ENCODE measurements around the gene AK2. TPM values are rescaled to one million over a fixed set of nuclear protein-coding genes. Genes with fewer than 3 reads are reported as not detected.
A peak's percentile ranks its signal among the peaks of the same experiment; 100 is the strongest.

AK2 gene
- polyA plus RNA-seq, 3 donors: 68.8 to 180 (median 162) TPM

DNA sequence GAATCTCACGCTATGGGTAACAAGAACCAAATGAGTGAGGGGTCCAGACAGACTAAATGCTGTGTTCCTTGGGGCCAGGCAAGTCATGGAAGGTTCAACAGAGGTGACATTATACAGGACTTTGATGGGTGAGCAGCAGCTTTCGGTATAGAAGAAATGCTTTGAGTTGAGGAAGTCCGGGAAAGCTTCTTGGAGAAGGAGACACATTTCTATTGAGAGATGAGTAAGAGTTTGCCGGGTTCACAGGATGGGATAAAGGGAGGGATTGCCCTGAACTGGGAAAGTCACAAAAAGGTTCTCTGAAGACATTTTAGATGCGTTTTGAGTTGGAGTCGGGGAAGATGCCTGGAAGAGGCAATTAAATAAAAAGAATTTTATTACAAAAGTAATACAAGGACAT lies 43.7 kb upstream of the AK2 start:
- no peaks in the 10 kb centered on the region for H3K36me3 ChIP-seq (replicated peaks in 1 of 2; ENCODE audit: control insufficient read depth in 1 of 2, insufficient read depth in 2 of 2, low read length in 2 of 2)
- peaks cover 18% of the 10 kb centered on the region for H3K4me1 Mint-ChIP-seq
- peak overlapping the region in 2 of 7 donors; percentile 38 to 84 for H3K27ac Mint-ChIP-seq
- no peaks in the 10 kb centered on the region for H4K20me1 ChIP-seq (ENCODE audit: insufficient read depth, low read length)
- H3K9me3 Mint-ChIP-seq: peaks cover 0 to 13% (median 0%) of the 10 kb centered on the region in 7 donors
- DNase-seq: no peak
- H3K4me1 ChIP-seq (ENCODE audit: control insufficient read depth in 1 of 2, insufficient read depth in 2 of 2, low read length in 2 of 2): peaks cover 15 to 20% of the 10 kb centered on the region in 2 donors
- H3K9ac ChIP-seq (ENCODE audit: insufficient read depth, low read length, poor library complexity, severe bottlenecking): no peak overlapping the region
- peaks cover 18 to 38% of the 10 kb centered on the region in 2 donors for H3K27me3 ChIP-seq (ENCODE audit: control insufficient read depth in 2 of 2, insufficient read depth in 2 of 2, low read length in 2 of 2)
- peak overlapping the region in 2 of 3 experiments; percentile 60 to 80 for H3K4me3 ChIP-seq (replicated peaks in 1 of 3; ENCODE audit: low read depth in 2 of 3, low read length in 3 of 3)
- H3K27me3 Mint-ChIP-seq (ENCODE audit: low read depth in 3 of 3): peaks cover 32 to 47% (median 33%) of the 10 kb centered on the region in 3 donors
- H3K27ac ChIP-seq (ENCODE audit: low read depth in 1 of 2, low read length in 2 of 2): no peak overlapping the region
- H2AFZ ChIP-seq (ENCODE audit: insufficient read depth, low read depth, low read length, poor library complexity, severe bottlenecking): peak overlapping the region; percentile 81
- H3K4me3 Mint-ChIP-seq: peak overlapping the region; percentile 76 to 86
- peak overlapping the region; percentile 93 for H3K4me2 ChIP-seq (replicated peaks; ENCODE audit: extremely low read depth, low read length, poor library complexity, severe bottlenecking)
- H3K79me2 ChIP-seq (ENCODE audit: insufficient read depth, low read length): no peaks in the 10 kb centered on the region
- intact Hi-C loops (cut with micrococcal nuclease): loop anchor here in 1 of 2 donors (10.0 kb wide), 1 partner anchor 146 kb away; no protein-coding TSS in a partner anchor
- TF ChIP-seq CTCF (IDR thresholded peaks at IDR 0.05): no peak
- H3K9me3 ChIP-seq (replicated peaks in 1 of 2; ENCODE audit: control insufficient read depth in 1 of 2, insufficient read depth in 1 of 2, low read length in 2 of 2): no peaks in the 10 kb centered on the region
- peaks cover 0 to 1% of the 10 kb centered on the region in 2 donors for H3K36me3 Mint-ChIP-seq
- 100% methylated on average over 2 of the region's 6 CpGs for WGBS (ENCODE audit: insufficient coverage)

GRCh38 chr1:33078030-33078591 lies 41.4 kb upstream of the AK2 start:
- Mint-ChIP-seq H3K36me3 (peaks cover 0 to 1% of the 10 kb centered on the region in 2 donors), H3K4me1 (peaks cover 15% of the 10 kb centered on the region), H3K27ac (no peak overlapping the region), H3K9me3 (peaks cover 0 to 13% (median 0%) of the 10 kb centered on the region in 7 donors), H3K27me3 (ENCODE audit: low read depth in 3 of 3) (peaks cover 29 to 37% (median 31%) of the 10 kb centered on the region in 3 donors), H3K4me3 (no peak overlapping the region)
- no peak for TF ChIP-seq CTCF (IDR thresholded peaks at IDR 0.05)
- Histone ChIP-seq H3K9ac (ENCODE audit: insufficient read depth, low read length, poor library complexity, severe bottlenecking) (no peak overlapping the region), H2AFZ (ENCODE audit: insufficient read depth, low read depth, low read length, poor library complexity, severe bottlenecking) (no peak overlapping the region), H3K36me3 (replicated peaks in 1 of 2; ENCODE audit: control insufficient read depth in 1 of 2, insufficient read depth in 2 of 2, low read length in 2 of 2) (no peaks in the 10 kb centered on the region), H3K4me3 (replicated peaks in 1 of 3; ENCODE audit: low read depth in 2 of 3, low read length in 3 of 3) (no peak overlapping the region), H3K27ac (ENCODE audit: low read depth in 1 of 2, low read length in 2 of 2) (no peak overlapping the region), H3K4me1 (ENCODE audit: control insufficient read depth in 1 of 2, insufficient read depth in 2 of 2, low read length in 2 of 2) (peaks cover 15 to 20% of the 10 kb centered on the region in 2 donors), H3K9me3 (replicated peaks in 1 of 2; ENCODE audit: control insufficient read depth in 1 of 2, insufficient read depth in 1 of 2, low read length in 2 of 2) (no peaks in the 10 kb centered on the region), H3K27me3 (ENCODE audit: control insufficient read depth in 2 of 2, insufficient read depth in 2 of 2, low read length in 2 of 2) (peaks cover 15 to 33% of the 10 kb centered on the region in 2 donors), H3K4me2 (replicated peaks; ENCODE audit: extremely low read depth, low read length, poor library complexity, severe bottlenecking) (no peak overlapping the region), H3K79me2 (ENCODE audit: insufficient read depth, low read length) (no peaks in the 10 kb centered on the region), H4K20me1 (ENCODE audit: insufficient read depth, low read length) (no peaks in the 10 kb centered on the region)
- no CpG with 5 or more reads among the region's 1 CpG for WGBS (ENCODE audit: insufficient coverage)
- DNase-seq: no peak
- intact Hi-C loops (cut with micrococcal nuclease): no loop called here

Data from CD14-positive monocyte (primary cell).